Mucosa of gallbladder (tissue), 1 donor: Measurements from ENCODE around the gene PFKL. TPM values are rescaled to one million over a fixed set of nuclear protein-coding genes. Genes with fewer than 3 reads are reported as not detected.

ENCODE experiments used
- DNase-seq: peaks from one replicate; pipeline ENCODE4 v3.0.0-alpha.2; 2020; ENCODE audit warnings: low spot score
- total RNA-seq: library from RNA; stranded (reverse); gene quantifications from one replicate; pipeline ENCODE4 v1.2.1, GENCODE V29; 2021
- donor health status: DM: no; HTN: no; CAD: no.

Gene PFKL
- total RNA-seq, 1 donor from 2014 or later = 319 TPM

- DNase-seq = no peak
Observed at GRCh38 chr21:44363278-44363677, 63.4 kb downstream of the PFKL start.

GRCh38 chr21:44364151-44365053 lies 64.5 kb downstream of the PFKL start:
- DNase-seq = no peak

- DNase-seq = no peak
Observed at GRCh38 chr21:44365251-44365966, 65.6 kb downstream of the PFKL start.

GRCh38 chr21:44365967-44366585 lies 66.2 kb downstream of the PFKL start:
- DNase-seq = no peak

GRCh38 chr21:44366586-44367211 lies 66.8 kb downstream of the PFKL start:
- no peak for DNase-seq

- no peak for DNase-seq
Observed at GRCh38 chr21:44368711-44369446, 69.0 kb downstream of the PFKL start.

GRCh38 chr21:44370027-44370735 lies 70.3 kb downstream of the PFKL start:
- DNase-seq = no peak

- DNase-seq = no peak
Observed at GRCh38 chr21:44370786-44371410, 71.0 kb downstream of the PFKL start.

GRCh38 chr21:44371596-44371995 lies 71.7 kb downstream of the PFKL start:
- DNase-seq = no peak

- no peak for DNase-seq
Observed at GRCh38 chr21:44372616-44373015, 72.8 kb downstream of the PFKL start.

- no peak for DNase-seq
Observed at GRCh38 chr21:44374601-44375280, 74.9 kb downstream of the PFKL start.

- DNase-seq = peak; percentile 48
Observed at GRCh38 chr21:44375281-44375651, 75.4 kb downstream of the PFKL start.

- no peak for DNase-seq
Observed at GRCh38 chr21:44375761-44376241, 75.9 kb downstream of the PFKL start.

GRCh38 chr21:44376606-44377005 lies 76.8 kb downstream of the PFKL start:
- no peak for DNase-seq

Other genes starting within 250 kb of the PFKL start
- 6.2 TPM for gene PWP2, start 192.7 kb upstream of the PFKL start, total RNA-seq
- gene GATD3, start 166.4 kb upstream of the PFKL start, total RNA-seq = 10.1 TPM
- gene ICOSLG, start 59.1 kb upstream of the PFKL start, total RNA-seq = 8.6 TPM
- gene DNMT3L, start 38.2 kb upstream of the PFKL start, total RNA-seq = not detected
- gene AIRE, start 14.2 kb upstream of the PFKL start, total RNA-seq = 0.17 TPM
- 24.7 TPM for gene CFAP410, start 39.3 kb downstream of the PFKL start, total RNA-seq
- gene TRPM2, start 53.6 kb downstream of the PFKL start, total RNA-seq = 13.8 TPM
- 15.6 TPM for gene LRRC3, start 155.5 kb downstream of the PFKL start, total RNA-seq
- not detected for gene KRTAP10-1, start 240.1 kb downstream of the PFKL start, total RNA-seq